HepG2 (cell line): ENCODE results near the gene MED19. TPM values are rescaled to one million over a fixed set of nuclear protein-coding genes. Genes with fewer than 3 reads are reported as not detected.
A peak's percentile ranks its signal among the peaks of the same experiment; 100 is the strongest.

Experiments used
- AGO2 ChIP-seq: fragments of 200-400 bp; formaldehyde crosslinking; optimal IDR thresholded peaks from 2 replicates; pipeline ENCODE3; 2017; ENCODE audit warnings: mild to moderate bottlenecking, low read depth, low read length, moderate library complexity
- DPF2 ChIP-seq: sonication (generic); formaldehyde crosslinking; IDR thresholded peaks from 2 replicates; pipeline ENCODE4 v1.4.0; 2020; ENCODE audit warnings: mild to moderate bottlenecking, low read depth, missing genetic modification reagents, borderline replicate concordance
- KDM2A ChIP-seq: sonication (generic); formaldehyde crosslinking; IDR thresholded peaks from 2 replicates; pipeline ENCODE4 v1.4.0; 2020; ENCODE audit warnings: low read depth, missing genetic modification reagents, borderline replicate concordance
- PAF1 ChIP-seq: IDR thresholded peaks from 2 replicates; pipeline ENCODE4 v1.6.1; 2016; ENCODE audit warnings: missing genetic modification reagents, missing compliant biosample characterization
- RAD21 ChIP-seq: fragments of 450-650 bp; formaldehyde crosslinking; IDR thresholded peaks from 2 replicates; pipeline ENCODE4 v1.5.0; 2020; ENCODE audit warnings: mild to moderate bottlenecking
- REL ChIP-seq: sonication (generic); formaldehyde crosslinking; conservative IDR thresholded peaks from 2 replicates; pipeline ENCODE4 v1.8.0; 2022; ENCODE audit warnings: mild to moderate bottlenecking, missing genetic modification reagents, moderate library complexity
- RFXAP ChIP-seq: sonication (generic); formaldehyde crosslinking; IDR thresholded peaks from 2 replicates; pipeline ENCODE4 v1.4.0; 2020; ENCODE audit warnings: missing genetic modification reagents, borderline replicate concordance
- SIX4 ChIP-seq: sonication (generic); formaldehyde crosslinking; IDR thresholded peaks from 2 replicates; pipeline ENCODE4 v1.4.0; 2020; ENCODE audit warnings: missing genetic modification reagents
- ZMYM4 ChIP-seq: sonication (generic); formaldehyde crosslinking; IDR thresholded peaks from 2 replicates; pipeline ENCODE4 v1.8.1; 2023; ENCODE audit warnings: mild to moderate bottlenecking, missing genetic modification reagents
- ZNF207 ChIP-seq: fragments of 450-650 bp; IDR thresholded peaks from 2 replicates; pipeline ENCODE4 v1.6.1; 2016; ENCODE audit warnings: antibody characterized with exemption, borderline replicate concordance
- ZNF30 ChIP-seq: sonication (generic); formaldehyde crosslinking; IDR thresholded peaks from 2 replicates; pipeline ENCODE4 v1.5.0; 2020; ENCODE audit warnings: mild to moderate bottlenecking, missing genetic modification reagents
- ZNF468 ChIP-seq: sonication (generic); formaldehyde crosslinking; IDR thresholded peaks from 2 replicates; pipeline ENCODE4 v1.8.0; 2022; ENCODE audit warnings: mild to moderate bottlenecking, moderate library complexity, missing genetic modification reagents
- ZNF724P ChIP-seq: sonication (generic); formaldehyde crosslinking; IDR thresholded peaks from 2 replicates; pipeline ENCODE4 v1.8.0; 2022; ENCODE audit warnings: missing genetic modification reagents, borderline replicate concordance
- ZNF746 ChIP-seq: sonication (generic); formaldehyde crosslinking; IDR thresholded peaks from 2 replicates; pipeline ENCODE4 v1.8.0; 2022; ENCODE audit warnings: mild to moderate bottlenecking, missing genetic modification reagents
- ZNF841 ChIP-seq: sonication (generic); formaldehyde crosslinking; IDR thresholded peaks from 2 replicates; pipeline ENCODE4 v1.8.1; 2023; ENCODE audit warnings: missing genetic modification reagents, borderline replicate concordance
- polyA plus RNA-seq, 8 experiments: library from polyadenylated mRNA; depleted of rRNA in 3 of 8; stranded (reverse) in 7 of 8; unstranded in 1 of 8; fragments of >200 nt; fragmentation: Illumina TruSeq in 4 of 8; extraction: Trizol in 4 of 8; gene quantifications; 2 replicates each; pipeline versions ENCODE4 v1.2.1 to v1.2.3, GENCODE V29; 2011 to 2016; ENCODE audit warnings: low read depth in 4 of 8, missing spikeins in 1 of 8, mixed read lengths in 1 of 8; ENCODE audit not compliant: insufficient read depth in 1 of 8
- total RNA-seq, 5 experiments: library from RNA; depleted of rRNA; stranded (reverse); fragments of >200 nt; fragmentation: Illumina TruSeq; extraction: Trizol; gene quantifications; 2 replicates each; pipeline ENCODE4 v1.2.3, GENCODE V29; 2016; ENCODE audit warnings: low read depth in 1 of 5
- TF ChIP-seq, protein P1 (sequence below): sonication (generic); formaldehyde crosslinking; IDR thresholded peaks from 2 replicates; pipeline ENCODE4 v1.5.0; 2020; ENCODE audit warnings: mild to moderate bottlenecking, missing genetic modification reagents, borderline replicate concordance
- TF ChIP-seq, protein P2 (sequence below): sonication (generic); formaldehyde crosslinking; IDR thresholded peaks from 2 replicates; pipeline ENCODE4 v1.5.0; 2020; ENCODE audit warnings: missing genetic modification reagents, mild to moderate bottlenecking, borderline replicate concordance
- TF ChIP-seq, protein P3 (sequence below): sonication (generic); formaldehyde crosslinking; IDR thresholded peaks from 2 replicates; pipeline ENCODE4 v1.5.0; 2020; ENCODE audit warnings: mild to moderate bottlenecking, missing genetic modification reagents
- TF ChIP-seq, protein P4 (sequence below): sonication (generic); formaldehyde crosslinking; IDR thresholded peaks from 2 replicates; pipeline ENCODE4 v1.5.1; 2020; ENCODE audit warnings: missing genetic modification reagents, mild to moderate bottlenecking, borderline replicate concordance
- TF ChIP-seq, protein P5 (sequence below): IDR thresholded peaks from 2 replicates; pipeline ENCODE4 v1.6.1; 2012; ENCODE audit warnings: inconsistent platforms

Gene MED19
- total and polyA plus RNA-seq, 2 of the 13 experiments (the other 11 are each of a cell fraction or from before 2014, with no cell fraction given) = 12.9 to 13.8 TPM

DNA sequence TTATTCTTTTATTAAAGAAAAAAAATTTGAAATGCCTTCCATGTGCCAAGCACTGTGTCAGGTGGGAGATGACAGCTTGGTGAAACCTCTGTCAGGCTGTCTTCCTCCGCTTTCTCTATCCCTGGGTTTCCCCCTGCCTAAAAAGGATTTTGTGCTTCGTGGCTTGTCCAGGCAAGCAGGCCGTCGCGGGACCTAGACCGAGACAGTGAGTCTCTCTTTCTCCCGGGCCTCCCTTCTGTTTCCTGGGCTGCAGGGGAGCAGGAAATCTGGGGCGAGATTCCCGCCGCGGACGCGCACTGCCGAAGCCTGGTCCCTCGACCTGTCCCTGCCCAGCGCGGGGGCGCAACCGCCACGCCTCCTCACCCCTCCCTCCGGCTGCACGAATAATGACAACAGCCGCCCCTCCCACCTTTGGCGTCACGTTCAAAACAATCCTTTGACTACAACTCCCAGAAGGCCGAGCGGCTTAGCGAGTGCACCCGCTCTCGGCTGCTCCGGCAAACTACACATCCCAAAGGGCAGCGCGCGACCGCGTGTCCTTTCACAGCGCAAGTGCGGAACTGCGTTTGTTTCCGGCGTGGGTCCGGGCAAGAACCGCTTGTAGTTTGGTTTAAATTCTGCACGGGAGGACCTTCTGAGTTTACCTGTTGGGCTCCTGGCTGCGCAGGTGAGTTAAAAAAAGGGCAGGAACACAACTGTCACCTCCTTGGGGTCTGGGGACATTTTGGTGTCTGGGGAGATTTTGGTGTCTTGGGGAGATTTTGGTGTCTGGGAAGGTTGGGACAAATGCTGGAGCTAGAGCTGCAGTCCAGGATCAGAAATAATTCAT is 54.6 kb downstream of the MED19 start, which contains the start of gene CLP1 (continued):
- no peak for TF ChIP-seq ZNF30 (CRISPR knock-in tag)
- TF ChIP-seq DPF2 (CRISPR knock-in tag) = 0 out of 2 replicates have a peak, but pooled peaks have one; percentile 20
- TF ChIP-seq, protein P1, sequence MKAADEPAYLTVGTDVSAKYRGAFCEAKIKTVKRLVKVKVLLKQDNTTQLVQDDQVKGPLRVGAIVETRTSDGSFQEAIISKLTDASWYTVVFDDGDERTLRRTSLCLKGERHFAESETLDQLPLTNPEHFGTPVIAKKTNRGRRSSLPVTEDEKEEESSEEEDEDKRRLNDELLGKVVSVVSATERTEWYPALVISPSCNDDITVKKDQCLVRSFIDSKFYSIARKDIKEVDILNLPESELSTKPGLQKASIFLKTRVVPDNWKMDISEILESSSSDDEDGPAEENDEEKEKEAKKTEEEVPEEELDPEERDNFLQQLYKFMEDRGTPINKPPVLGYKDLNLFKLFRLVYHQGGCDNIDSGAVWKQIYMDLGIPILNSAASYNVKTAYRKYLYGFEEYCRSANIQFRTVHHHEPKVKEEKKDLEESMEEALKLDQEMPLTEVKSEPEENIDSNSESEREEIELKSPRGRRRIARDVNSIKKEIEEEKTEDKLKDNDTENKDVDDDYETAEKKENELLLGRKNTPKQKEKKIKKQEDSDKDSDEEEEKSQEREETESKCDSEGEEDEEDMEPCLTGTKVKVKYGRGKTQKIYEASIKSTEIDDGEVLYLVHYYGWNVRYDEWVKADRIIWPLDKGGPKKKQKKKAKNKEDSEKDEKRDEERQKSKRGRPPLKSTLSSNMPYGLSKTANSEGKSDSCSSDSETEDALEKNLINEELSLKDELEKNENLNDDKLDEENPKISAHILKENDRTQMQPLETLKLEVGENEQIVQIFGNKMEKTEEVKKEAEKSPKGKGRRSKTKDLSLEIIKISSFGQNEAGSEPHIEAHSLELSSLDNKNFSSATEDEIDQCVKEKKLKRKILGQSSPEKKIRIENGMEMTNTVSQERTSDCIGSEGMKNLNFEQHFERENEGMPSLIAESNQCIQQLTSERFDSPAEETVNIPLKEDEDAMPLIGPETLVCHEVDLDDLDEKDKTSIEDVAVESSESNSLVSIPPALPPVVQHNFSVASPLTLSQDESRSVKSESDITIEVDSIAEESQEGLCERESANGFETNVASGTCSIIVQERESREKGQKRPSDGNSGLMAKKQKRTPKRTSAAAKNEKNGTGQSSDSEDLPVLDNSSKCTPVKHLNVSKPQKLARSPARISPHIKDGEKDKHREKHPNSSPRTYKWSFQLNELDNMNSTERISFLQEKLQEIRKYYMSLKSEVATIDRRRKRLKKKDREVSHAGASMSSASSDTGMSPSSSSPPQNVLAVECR = peak; percentile 98
- no peak for TF ChIP-seq PAF1 (CRISPR knock-in tag)
- no peak for TF ChIP-seq ZNF841
- TF ChIP-seq REL (CRISPR knock-in tag) = 0 out of 2 replicates have a peak, but pooled peaks have one; percentile 31
- TF ChIP-seq, protein P2, sequence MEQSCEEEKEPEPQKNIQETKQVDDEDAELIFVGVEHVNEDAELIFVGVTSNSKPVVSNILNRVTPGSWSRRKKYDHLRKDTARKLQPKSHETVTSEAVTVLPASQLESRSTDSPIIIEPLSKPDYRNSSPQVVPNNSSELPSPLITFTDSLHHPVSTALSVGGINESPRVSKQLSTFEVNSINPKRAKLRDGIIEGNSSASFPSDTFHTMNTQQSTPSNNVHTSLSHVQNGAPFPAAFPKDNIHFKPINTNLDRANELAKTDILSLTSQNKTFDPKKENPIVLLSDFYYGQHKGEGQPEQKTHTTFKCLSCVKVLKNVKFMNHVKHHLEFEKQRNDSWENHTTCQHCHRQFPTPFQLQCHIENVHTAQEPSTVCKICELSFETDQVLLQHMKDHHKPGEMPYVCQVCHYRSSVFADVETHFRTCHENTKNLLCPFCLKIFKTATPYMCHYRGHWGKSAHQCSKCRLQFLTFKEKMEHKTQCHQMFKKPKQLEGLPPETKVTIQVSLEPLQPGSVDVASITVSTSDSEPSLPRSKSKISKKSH = peak; percentile 67
- no peak for TF ChIP-seq AGO2
- peak; percentile 33; the same call in 1 of the 2 replicates for TF ChIP-seq RFXAP (CRISPR knock-in tag)
- no peak for TF ChIP-seq ZNF207
- TF ChIP-seq, protein P3, sequence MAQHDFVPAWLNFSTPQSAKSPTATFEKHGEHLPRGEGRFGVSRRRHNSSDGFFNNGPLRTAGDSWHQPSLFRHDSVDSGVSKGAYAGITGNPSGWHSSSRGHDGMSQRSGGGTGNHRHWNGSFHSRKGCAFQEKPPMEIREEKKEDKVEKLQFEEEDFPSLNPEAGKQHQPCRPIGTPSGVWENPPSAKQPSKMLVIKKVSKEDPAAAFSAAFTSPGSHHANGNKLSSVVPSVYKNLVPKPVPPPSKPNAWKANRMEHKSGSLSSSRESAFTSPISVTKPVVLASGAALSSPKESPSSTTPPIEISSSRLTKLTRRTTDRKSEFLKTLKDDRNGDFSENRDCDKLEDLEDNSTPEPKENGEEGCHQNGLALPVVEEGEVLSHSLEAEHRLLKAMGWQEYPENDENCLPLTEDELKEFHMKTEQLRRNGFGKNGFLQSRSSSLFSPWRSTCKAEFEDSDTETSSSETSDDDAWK = no peak
- TF ChIP-seq, protein P4, sequence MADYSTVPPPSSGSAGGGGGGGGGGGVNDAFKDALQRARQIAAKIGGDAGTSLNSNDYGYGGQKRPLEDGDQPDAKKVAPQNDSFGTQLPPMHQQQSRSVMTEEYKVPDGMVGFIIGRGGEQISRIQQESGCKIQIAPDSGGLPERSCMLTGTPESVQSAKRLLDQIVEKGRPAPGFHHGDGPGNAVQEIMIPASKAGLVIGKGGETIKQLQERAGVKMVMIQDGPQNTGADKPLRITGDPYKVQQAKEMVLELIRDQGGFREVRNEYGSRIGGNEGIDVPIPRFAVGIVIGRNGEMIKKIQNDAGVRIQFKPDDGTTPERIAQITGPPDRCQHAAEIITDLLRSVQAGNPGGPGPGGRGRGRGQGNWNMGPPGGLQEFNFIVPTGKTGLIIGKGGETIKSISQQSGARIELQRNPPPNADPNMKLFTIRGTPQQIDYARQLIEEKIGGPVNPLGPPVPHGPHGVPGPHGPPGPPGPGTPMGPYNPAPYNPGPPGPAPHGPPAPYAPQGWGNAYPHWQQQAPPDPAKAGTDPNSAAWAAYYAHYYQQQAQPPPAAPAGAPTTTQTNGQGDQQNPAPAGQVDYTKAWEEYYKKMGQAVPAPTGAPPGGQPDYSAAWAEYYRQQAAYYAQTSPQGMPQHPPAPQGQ (CRISPR knock-in tag) = no peak
- peak; percentile 75 for TF ChIP-seq KDM2A (CRISPR knock-in tag)
- TF ChIP-seq ZNF724P (CRISPR knock-in tag) = no peak
- TF ChIP-seq ZNF468 (CRISPR knock-in tag) = no peak
- peak; percentile 67 for TF ChIP-seq SIX4 (CRISPR knock-in tag)
- no peak for TF ChIP-seq RAD21
- no peak for TF ChIP-seq ZNF746 (CRISPR knock-in tag)
- TF ChIP-seq ZMYM4 (CRISPR knock-in tag) = peak; percentile 77
- TF ChIP-seq, protein P5, sequence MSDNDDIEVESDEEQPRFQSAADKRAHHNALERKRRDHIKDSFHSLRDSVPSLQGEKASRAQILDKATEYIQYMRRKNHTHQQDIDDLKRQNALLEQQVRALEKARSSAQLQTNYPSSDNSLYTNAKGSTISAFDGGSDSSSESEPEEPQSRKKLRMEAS = peak; percentile 92
